Fibroblast of skin of left quadriceps (primary cell): ENCODE measurements around the gene MTHFD2L.

Experiments used
- DNase-seq, 2 experiments: peaks; one replicate each; pipeline ENCODE4 v3.0.0-alpha.2; 2013; ENCODE audit warnings: low read depth in 2 of 2

MTHFD2L gene

DNA sequence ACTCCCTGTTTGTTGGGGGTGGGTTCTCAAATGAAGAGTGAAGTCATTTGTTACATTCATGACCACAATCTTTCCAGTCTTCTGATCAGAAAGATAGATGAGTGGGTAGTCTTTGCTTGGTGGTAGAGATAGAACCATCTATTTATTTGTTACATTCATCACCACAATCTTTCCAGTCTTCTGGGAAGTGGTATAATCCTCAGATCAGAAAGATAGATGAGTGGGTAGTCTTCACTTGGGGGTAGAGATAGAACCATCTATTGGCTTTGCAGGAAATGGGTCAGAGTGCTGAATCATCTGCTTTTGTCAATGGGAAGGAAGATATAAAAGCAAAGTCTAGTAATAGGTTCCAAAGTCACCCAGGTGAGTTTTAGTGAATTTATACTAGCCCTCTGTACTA is 86.1 kb downstream of the MTHFD2L start:
- DNase-seq = no peak

GRCh38 chr4:74252933-74253332 is 95.0 kb downstream of the MTHFD2L start:
- DNase-seq = no peak

GRCh38 chr4:74254386-74254785 is 96.5 kb downstream of the MTHFD2L start:
- no peak for DNase-seq

- no peak for DNase-seq
These were observed 97.2 kb downstream of the MTHFD2L start for GRCh38 chr4:74255096-74255495.

DNA sequence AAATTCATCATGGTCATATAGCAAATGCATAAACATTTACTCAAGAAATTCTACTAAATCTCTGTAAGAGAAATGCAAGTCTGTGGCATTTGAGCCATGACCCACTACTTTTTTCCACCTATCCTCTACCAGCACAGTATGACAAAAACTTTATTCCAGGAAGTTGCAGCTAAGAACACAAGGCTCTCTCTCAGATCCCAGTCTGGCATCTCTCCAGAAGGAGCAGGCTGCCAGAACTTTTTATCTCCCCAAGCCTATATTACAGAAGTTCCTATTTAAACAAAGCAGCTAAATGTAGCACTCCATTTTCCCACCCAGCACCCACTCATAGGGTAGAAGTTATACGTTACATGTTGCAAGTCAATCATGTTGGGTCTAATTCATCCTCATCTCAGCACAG is 101.0 kb downstream of the MTHFD2L start:
- no peak for DNase-seq

DNA sequence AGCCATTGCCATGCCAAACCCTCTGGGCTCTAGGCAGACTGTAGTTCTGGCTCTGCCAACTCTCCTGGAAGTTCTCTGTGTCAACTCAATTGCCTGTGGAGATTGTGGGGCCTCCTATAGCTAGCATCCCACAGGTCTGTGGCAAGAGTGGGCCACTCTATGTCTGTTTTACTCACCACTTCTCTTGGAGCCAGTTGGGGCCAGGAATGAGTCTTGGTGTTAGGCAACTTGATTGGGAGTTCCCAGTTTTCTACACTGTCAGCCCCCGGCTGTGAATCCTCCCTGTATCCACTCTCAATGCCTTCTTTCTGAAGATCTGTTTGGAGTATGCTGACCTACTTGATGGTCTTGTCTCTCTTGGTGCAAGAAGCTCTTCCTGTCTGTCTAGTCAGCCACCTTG is 102.1 kb downstream of the MTHFD2L start:
- no peak for DNase-seq

DNA sequence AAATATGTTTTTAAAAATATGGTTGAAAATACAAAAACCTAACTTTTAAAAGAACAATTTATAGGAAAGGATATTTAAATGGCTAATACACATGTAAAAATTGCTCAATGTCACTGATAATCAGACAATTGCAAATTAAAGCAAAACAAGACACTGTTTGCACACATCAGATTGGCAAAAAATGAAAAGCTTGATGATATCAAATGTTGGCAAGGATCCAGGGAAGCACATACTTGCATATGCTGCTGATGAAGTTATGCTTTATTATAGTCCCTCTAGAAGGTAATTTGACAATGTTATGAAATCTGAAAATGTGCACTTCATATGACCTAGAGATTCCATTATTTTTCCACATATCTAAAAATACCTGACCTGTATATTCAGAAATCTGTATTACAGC is 104.6 kb downstream of the MTHFD2L start:
- DNase-seq = no peak

DNA sequence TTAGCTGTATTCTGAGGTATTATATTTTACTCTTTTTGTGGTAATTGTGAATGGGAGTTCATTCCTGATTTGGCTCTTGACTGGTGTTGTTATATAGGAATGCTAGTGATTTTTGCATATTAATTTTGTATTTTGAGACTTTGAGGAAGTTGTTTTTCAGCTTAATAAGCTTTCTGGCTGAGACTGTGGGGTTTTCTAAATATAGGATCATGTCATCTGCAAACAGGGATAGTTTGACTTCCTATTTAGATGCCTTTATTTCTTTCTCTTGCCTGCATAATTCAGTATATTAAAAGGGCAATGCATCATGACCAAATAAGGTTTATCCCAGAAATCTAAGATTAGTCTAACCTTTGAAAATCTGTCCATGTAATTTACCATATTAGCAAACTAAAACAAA is 105.6 kb downstream of the MTHFD2L start:
- no peak for DNase-seq

- no peak for DNase-seq
These were observed 108.2 kb downstream of the MTHFD2L start for GRCh38 chr4:74266081-74266480.

DNA sequence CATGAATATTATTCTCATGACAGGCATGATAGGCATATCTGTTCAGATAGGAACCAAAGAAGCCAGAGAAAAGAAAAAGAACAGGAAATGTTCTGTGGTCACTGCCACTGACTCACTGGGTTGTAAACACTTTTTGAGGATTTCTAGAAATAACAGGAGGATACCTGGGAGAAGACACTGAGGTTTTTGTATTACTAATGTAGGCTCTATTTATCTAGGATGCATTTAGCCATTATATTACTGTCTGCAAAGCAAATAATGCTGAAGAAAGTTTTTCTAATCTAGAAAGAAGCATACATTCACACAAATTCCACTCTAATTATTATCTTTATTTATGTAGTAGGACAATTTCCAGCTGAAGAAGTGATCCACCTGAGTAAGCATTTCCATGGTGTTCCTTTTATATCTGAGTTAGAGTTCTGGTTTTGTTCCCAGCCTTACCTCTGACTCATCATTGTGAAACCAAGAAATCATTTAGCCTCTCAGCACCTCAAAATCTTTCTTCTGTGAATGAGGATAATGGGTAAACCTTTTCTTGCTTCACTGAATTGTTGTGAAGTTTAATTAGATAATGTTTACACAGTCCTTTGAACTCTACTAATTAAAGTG is 110.2 kb downstream of the MTHFD2L start:
- DNase-seq = peak; percentile 37 to 42

- DNase-seq = no peak
These were observed 110.7 kb downstream of the MTHFD2L start for GRCh38 chr4:74268643-74269042.

- no peak for DNase-seq
These were observed 120.6 kb downstream of the MTHFD2L start for GRCh38 chr4:74278490-74278889.

- no peak for DNase-seq
These were observed 121.8 kb downstream of the MTHFD2L start for GRCh38 chr4:74279716-74280115.

DNA sequence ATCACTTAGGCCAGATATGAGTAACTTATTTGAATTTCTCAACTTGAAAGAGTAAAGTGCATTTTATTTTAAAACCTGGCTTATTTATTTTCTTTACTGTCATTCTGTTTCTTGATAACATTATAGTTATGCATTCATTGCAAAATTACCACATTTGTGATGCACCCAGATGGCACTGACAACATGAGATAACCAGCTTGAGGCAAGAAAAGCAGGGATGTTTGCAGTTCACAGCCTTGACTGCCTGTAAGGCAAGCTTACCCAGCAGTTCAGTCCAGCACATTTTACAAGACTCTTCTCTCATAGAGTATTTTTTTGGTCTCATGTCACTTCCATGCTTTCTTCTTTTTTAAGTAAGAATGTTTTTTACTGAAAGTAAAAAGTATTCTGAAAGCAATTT is 125.0 kb downstream of the MTHFD2L start:
- no peak for DNase-seq

- no peak for DNase-seq
These were observed 125.7 kb downstream of the MTHFD2L start for GRCh38 chr4:74283614-74284013.

DNA sequence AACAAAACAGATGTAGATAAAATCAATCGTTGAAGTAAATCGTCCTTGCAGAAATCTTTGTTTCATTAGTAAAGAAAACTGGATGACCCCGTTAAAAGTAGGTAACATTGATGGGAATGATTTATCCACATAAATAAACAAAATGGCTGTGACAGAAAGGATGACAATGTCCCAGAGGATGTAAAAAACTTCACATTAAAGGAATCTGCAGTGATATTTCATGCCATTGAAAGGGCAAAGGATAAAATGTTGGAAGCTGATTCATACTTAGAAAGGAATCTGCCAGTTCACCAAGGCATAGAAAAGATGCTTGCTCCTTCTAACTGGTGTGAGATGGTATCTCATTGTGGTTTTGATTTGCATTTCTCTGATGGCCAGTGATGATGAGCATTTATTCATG is 126.1 kb downstream of the MTHFD2L start:
- no peak for DNase-seq

- no peak for DNase-seq
These were observed 129.2 kb downstream of the MTHFD2L start for GRCh38 chr4:74287164-74287563.

DNA sequence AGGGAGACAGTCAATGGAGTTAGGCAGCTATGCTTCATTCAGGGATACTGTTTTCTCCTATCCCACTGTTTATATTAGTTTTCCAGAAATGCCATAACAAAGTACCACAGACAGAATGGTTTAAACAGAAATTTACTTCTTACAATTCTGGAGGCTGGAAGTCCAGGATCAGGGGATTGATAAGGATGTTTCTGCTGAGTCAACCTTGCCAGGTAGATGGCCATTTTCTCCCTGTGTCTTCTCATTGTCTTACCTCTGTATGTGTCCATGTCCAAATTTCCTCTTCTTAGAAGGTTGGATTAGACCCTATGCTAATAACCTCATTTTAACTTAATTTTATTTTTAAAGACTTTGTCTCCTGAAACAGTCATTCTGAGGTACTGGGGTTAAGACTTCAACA is 129.9 kb downstream of the MTHFD2L start:
- no peak for DNase-seq

DNA sequence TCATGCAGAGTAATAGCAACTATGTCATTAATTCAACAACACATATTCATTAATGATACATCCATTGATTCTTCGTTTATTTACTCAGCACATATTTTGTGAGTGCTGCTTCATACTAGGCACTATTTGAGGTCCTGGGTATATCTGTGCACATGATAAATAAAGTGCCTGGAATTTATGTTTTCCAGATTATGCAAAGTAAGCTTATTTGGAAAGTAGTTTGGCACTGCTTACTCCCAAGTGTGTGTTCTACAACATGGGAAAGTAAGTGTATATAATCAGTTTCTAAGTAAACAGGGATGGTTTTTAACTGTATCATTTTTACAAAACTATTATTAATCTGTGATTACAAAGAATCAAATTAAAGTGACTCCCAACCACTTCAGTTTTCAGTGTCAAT is 133.6 kb downstream of the MTHFD2L start:
- no peak for DNase-seq

DNA sequence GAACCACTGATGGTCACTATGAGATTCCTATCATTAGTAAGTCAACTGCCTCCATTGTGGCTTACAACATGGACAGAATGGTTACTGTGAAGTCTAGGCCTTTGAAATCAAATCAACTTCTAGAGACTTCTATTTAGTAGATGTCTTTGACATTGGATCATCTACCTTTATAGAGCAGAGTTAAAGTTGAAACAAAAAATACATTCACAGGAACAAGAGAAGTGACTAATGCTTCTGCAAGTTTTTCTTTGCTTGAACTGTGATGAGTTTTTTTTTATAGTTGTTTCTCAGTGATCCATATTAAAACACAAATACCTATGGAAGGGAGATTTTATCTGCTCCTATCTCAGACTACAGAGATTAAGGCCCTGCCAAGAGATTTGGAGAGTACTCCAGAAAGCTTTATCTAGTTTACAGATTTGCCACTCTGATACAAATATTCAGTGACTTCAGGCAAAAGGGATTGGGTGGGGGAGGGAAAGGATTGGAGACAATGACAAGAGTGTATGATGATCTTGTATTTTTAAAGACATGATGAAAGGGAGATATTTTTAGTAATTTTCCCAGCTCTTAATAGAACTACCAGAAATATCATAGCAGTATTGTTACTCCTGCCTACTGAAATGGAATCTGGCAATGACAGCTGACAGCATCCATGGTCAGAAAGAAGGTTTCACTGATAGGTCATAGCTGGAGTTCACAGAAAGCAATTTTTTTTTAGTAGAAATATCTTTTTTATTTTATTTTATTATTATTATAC is 134.4 kb downstream of the MTHFD2L start:
- DNase-seq = no peak

DNA sequence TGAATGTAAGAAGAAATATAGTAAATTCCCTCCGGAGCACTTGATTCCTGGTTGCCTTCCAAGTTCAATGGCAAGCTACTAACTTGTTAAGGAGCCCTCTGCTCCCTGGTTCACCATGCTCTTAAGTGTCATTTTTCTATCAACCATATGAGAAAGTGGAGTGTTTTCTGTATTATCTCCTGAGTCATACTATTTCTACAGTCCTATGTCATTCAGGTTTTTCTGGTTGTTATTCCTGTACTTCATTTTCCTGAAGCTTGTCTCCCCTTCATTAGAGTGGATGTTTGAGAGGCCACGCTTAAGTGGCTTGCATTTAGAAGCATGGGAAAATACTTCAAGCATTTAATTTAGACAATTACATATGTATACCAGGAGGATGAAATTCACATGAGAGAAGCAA is 135.6 kb downstream of the MTHFD2L start:
- DNase-seq = no peak

DNA sequence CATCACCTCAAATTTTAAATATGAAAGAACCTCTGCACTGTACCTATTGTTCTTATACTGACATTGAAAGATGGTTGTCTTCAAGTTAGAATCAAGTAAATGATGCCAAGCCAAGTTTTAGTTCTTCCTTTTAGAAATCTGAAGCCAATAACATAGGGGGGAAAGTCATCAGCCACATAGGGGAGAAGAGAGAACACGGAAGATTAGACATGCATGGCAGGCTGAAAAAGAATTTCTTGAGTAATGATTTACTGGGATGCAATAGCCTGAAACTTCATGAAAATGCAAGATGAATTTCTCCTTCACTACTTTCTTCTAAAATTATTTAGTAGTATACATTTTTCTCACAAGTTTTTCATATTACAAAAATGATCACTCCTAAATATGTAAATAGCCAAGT is 136.8 kb downstream of the MTHFD2L start:
- DNase-seq = no peak

DNA sequence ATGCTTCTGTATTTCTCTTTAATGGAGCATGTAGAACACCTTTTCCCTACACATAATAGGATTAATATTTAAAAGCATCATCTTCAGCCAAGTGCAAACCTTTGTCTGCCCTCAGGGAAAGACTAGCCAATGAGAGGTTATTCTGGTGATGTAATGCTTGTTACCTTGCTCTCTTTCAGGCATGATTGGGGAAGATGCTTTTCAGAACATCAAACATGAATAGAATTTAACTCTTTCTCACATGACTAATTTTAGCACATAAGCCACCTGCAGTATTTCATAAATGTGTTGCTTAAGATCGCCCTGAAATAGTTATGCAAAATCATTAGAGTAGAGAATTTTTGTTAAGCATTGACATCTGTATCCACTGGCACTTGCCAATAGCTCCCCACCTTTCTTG is 139.6 kb downstream of the MTHFD2L start:
- DNase-seq = no peak
